UCSD-AML1 (cell line): Measurements from ENCODE around the gene CAPZA1.
A peak's percentile ranks its signal among the peaks of the same experiment; 100 is the strongest.
"Not testable (repeated sequence)": the region's sequence is repeated elsewhere in the genome, so short reads cannot be mapped to it uniquely, and the experiment has no call there.

Experiments used
- DNase-seq: peaks from one replicate; lab custom pipeline; 2025; ENCODE audit not compliant: unreplicated experiment; lab: John Stamatoyannopoulos, UW

The CAPZA1 gene

GRCh38 chr1:112619518-112620376 lies at the start of gene CAPZA1:
CAPZA1 (plus strand) TSS chr1:112619832; CDS start chr1:112619845, 13 bp downstream.
- peak; percentile 93 for DNase-seq

- no peak for DNase-seq
These were observed 44.4 kb upstream of the CAPZA1 start for GRCh38 chr1:112575154-112575804.

GRCh38 chr1:112576240-112576639 lies 43.4 kb upstream of the CAPZA1 start:
- no peak for DNase-seq

- DNase-seq = no peak
These were observed 39.7 kb upstream of the CAPZA1 start for GRCh38 chr1:112579801-112580510.

- DNase-seq = no peak
These were observed 37.9 kb upstream of the CAPZA1 start for GRCh38 chr1:112581586-112582192.

- DNase-seq = no peak
These were observed 36.3 kb upstream of the CAPZA1 start for GRCh38 chr1:112583366-112583765.

GRCh38 chr1:112589766-112590165 lies 29.9 kb upstream of the CAPZA1 start:
- no peak for DNase-seq

GRCh38 chr1:112594208-112594876 lies 25.3 kb upstream of the CAPZA1 start:
- no peak for DNase-seq

GRCh38 chr1:112599477-112599876 lies 20.2 kb upstream of the CAPZA1 start:
- no peak for DNase-seq

- DNase-seq = no peak
These were observed 16.6 kb upstream of the CAPZA1 start for GRCh38 chr1:112603012-112603411.

GRCh38 chr1:112603541-112603940 lies 16.1 kb upstream of the CAPZA1 start:
- no peak for DNase-seq

GRCh38 chr1:112605633-112606327 lies 13.9 kb upstream of the CAPZA1 start:
- no peak for DNase-seq

GRCh38 chr1:112614460-112615065 lies 5.1 kb upstream of the CAPZA1 start:
- DNase-seq = no peak

GRCh38 chr1:112618114-112618720 lies 1.4 kb upstream of the CAPZA1 start:
- no peak for DNase-seq

- DNase-seq = peak; percentile 73
These were observed 713 bp upstream of the CAPZA1 start, which contains the start of gene ST7L for GRCh38 chr1:112618721-112619517. ST7L (minus strand) TSS chr1:112619141; CDS start chr1:112619113, 28 bp downstream.

GRCh38 chr1:112620377-112620695 lies 704 bp downstream of the CAPZA1 start:
- no peak for DNase-seq

GRCh38 chr1:112624493-112624892 lies 4.9 kb downstream of the CAPZA1 start:
- DNase-seq = not testable (repeated sequence)

- DNase-seq = no peak
These were observed 6.1 kb downstream of the CAPZA1 start for GRCh38 chr1:112625696-112626095.

GRCh38 chr1:112626193-112626592 lies 6.6 kb downstream of the CAPZA1 start:
- DNase-seq = no peak
